ENCODE data around the gene RASGRF2.

The RASGRF2 gene

DNA sequence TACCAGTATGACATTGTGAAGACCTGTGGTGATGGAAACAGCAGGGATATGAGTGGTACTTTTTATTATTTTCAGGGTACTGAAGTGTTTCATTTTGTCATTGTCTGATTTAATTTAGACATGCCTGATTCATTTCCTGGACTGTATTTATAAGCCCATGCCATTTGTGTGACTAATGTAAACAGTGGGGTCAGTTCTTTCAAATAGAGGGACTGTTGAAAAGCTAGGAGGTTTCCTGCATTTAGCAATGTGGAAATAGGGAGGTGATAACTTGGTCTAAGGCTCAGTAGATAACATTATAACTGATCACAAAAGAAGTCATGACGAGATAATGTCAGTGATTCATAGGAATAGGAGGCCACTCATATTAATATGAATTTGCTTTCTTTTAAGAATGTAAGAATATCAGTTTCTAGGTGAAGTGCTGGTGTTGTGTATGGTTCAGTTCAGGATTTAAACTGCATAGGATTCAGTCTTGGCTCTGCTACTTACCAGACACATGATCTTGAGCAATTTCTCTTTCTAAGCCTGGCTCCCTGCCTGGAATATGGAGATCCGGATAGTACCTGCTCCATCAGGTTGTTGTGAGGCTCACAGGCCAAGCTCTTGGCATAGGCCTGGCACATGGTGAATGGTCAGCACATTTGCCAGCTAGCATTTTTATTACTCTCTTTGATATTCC lies 7.5 kb downstream of the RASGRF2 start:
- Histone ChIP-seq H3K36me3 (no peaks in the 10 kb centered on the region), H3K27ac (no peak overlapping the region), H3K9me3 (no peaks in the 10 kb centered on the region), H3K27me3 (peaks cover 52% of the 10 kb centered on the region), H3K4me1 (ENCODE audit: control insufficient read depth in 1 of 2, insufficient read depth in 1 of 2, low read depth in 1 of 2, low read length in 1 of 2) (no peaks in the 10 kb centered on the region), H3K4me3 (ENCODE audit: low read depth in 1 of 2, low read length in 1 of 2) (no peak overlapping the region)
- TF ChIP-seq CTCF (IDR thresholded peaks at IDR 0.05), result no peak

DNA sequence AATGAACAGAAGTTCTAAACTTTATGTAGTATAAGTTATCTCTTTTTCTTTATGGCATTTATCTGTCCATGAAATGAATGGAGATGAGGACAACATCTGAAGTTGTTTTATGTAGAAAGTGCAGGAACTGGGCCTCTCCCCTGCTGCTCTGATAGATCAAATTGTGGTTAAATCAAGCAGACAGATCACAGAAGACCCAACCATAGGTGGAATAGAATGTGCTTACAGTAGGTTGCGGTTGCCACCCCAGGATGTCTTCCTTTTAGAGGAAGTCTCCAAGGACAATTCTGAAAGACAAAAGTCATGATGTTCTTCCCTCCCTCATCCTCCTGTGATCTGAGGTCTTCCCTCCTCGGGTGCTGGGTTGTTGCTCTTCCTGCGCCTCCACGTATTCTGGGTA lies 12.9 kb downstream of the RASGRF2 start:
- no peaks in the 10 kb centered on the region for H3K36me3 ChIP-seq
- peaks cover under 1% of the 10 kb centered on the region for H3K27me3 ChIP-seq
- H3K4me3 ChIP-seq (ENCODE audit: low read depth in 1 of 2, low read length in 1 of 2), result no peak overlapping the region
- TF ChIP-seq CTCF (IDR thresholded peaks at IDR 0.05), result no peak
- H3K9me3 ChIP-seq, result no peaks in the 10 kb centered on the region
- H3K27ac ChIP-seq, result no peak overlapping the region
- no peaks in the 10 kb centered on the region for H3K4me1 ChIP-seq (ENCODE audit: control insufficient read depth in 1 of 2, insufficient read depth in 1 of 2, low read depth in 1 of 2, low read length in 1 of 2)

DNA sequence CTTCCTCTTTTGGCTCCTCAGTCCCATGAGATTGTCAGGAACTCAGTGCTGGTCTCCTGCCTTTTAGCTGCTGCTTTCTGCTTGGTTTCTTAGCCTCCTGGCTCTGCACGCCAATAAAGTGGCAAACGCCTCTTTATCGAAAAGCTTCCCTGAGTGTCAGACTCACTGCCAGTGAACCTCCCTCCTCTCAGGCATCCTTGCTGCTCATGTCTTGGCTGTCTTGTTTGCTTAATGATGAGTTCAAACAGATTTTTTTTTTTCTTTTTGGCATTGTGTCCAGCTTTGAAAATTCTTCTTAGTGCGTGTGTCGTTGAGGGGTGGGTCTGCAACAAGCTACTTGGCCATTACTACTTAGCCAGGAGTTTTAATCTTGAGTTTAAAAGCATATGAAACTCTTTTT lies 14.9 kb downstream of the RASGRF2 start:
- no peaks in the 10 kb centered on the region for H3K27me3 ChIP-seq
- no peak overlapping the region for H3K4me3 ChIP-seq (ENCODE audit: low read depth in 1 of 2, low read length in 1 of 2)
- no peaks in the 10 kb centered on the region for H3K4me1 ChIP-seq (ENCODE audit: control insufficient read depth in 1 of 2, insufficient read depth in 1 of 2, low read depth in 1 of 2, low read length in 1 of 2)
- TF ChIP-seq CTCF (IDR thresholded peaks at IDR 0.05), result no peak
- no peaks in the 10 kb centered on the region for H3K9me3 ChIP-seq
- no peak overlapping the region for H3K27ac ChIP-seq
- no peaks in the 10 kb centered on the region for H3K36me3 ChIP-seq

GRCh38 chr5:80976985-80977384 lies 16.8 kb downstream of the RASGRF2 start:
- Histone ChIP-seq H3K27me3 (no peaks in the 10 kb centered on the region), H3K4me1 (ENCODE audit: control insufficient read depth in 1 of 2, insufficient read depth in 1 of 2, low read depth in 1 of 2, low read length in 1 of 2) (no peaks in the 10 kb centered on the region), H3K4me3 (ENCODE audit: low read depth in 1 of 2, low read length in 1 of 2) (no peak overlapping the region), H3K27ac (no peak overlapping the region), H3K36me3 (no peaks in the 10 kb centered on the region), H3K9me3 (no peaks in the 10 kb centered on the region)
- no peak for TF ChIP-seq CTCF (IDR thresholded peaks at IDR 0.05)

DNA sequence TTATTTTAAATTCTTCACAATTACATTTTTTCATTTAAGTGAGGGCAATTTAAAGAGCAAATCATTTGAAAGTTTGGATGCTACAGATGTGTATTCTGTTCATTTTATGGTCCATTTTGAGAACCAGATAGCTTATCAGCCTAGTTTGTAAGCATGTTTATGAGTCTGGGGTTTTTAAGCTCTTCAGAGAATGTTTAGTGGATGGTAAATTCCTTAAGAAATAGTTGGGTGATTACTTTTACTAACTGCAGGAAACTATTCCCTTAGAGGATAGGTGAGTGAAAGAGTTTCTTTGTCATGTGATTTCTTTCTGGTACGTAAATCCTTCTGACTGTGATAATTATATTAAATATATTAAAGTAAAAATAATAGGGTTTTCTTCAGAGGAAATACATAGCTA lies 17.6 kb downstream of the RASGRF2 start:
- Histone ChIP-seq H3K4me3 (ENCODE audit: low read depth in 1 of 2, low read length in 1 of 2) (no peak overlapping the region), H3K36me3 (no peaks in the 10 kb centered on the region), H3K4me1 (ENCODE audit: control insufficient read depth in 1 of 2, insufficient read depth in 1 of 2, low read depth in 1 of 2, low read length in 1 of 2) (no peaks in the 10 kb centered on the region), H3K9me3 (no peaks in the 10 kb centered on the region), H3K27ac (no peak overlapping the region), H3K27me3 (no peaks in the 10 kb centered on the region)
- TF ChIP-seq CTCF (IDR thresholded peaks at IDR 0.05), result no peak
